Activated naive CD4-positive, alpha-beta T cell treated with anti-CD3 and anti-CD28 coated beads, Interleukin-2, amount 10 ng/mL, durations not matched to agents 7 days and 5 days (primary cell): ENCODE results near the gene KASH5.
"Not testable (repeated sequence)": the region's sequence is repeated elsewhere in the genome, so short reads cannot be mapped to it uniquely, and the experiment has no call there.

Experiments used
- CTCF ChIA-PET: fragments of 350-600 bp; sonication (Branson Sonifier 250); formaldehyde crosslinking; loops from one replicate; lab custom pipeline; 2021; ENCODE audit warnings: antibody characterized with exemption; lab: Charles Lee
- DNase-seq: peaks from one replicate; pipeline ENCODE4 v3.0.0-alpha.2; 2020
- H3K27ac Mint-ChIP-seq: one replicate; pipeline ENCODE4 v1.8.0; 2021; ENCODE audit warnings: mild to moderate bottlenecking, moderate library complexity, mixed read lengths
- H3K27me3 Mint-ChIP-seq: one replicate; pipeline ENCODE4 v1.8.0; 2021; ENCODE audit warnings: mild to moderate bottlenecking, mixed read lengths
- H3K36me3 Mint-ChIP-seq: one replicate; pipeline ENCODE4 v1.8.0; 2021; ENCODE audit warnings: mixed read lengths
- H3K4me1 Mint-ChIP-seq: one replicate; pipeline ENCODE4 v1.8.0; 2021; ENCODE audit warnings: mixed read lengths
- H3K4me3 Mint-ChIP-seq: one replicate; pipeline ENCODE4 v1.8.0; 2021; ENCODE audit warnings: mild to moderate bottlenecking, moderate library complexity, mixed read lengths
- H3K9me3 Mint-ChIP-seq: one replicate; pipeline ENCODE4 v1.8.0; 2021; ENCODE audit warnings: mixed read lengths

The KASH5 gene

GRCh38 chr19:49447485-49448431 lies 59.7 kb downstream of the KASH5 start:
- H3K9me3 Mint-ChIP-seq, result no peaks in the 10 kb centered on the region
- DNase-seq, result no peak
- H3K4me1 Mint-ChIP-seq, result peaks cover 80% of the 10 kb centered on the region
- CTCF ChIA-PET, result interaction anchor here (1.9 kb wide), 1 partner anchor 23 kb away, joined by 5 read pairs; no protein-coding TSS in a partner anchor
- no peak overlapping the region for H3K4me3 Mint-ChIP-seq
- H3K27me3 Mint-ChIP-seq, result peaks cover 13% of the 10 kb centered on the region
- H3K36me3 Mint-ChIP-seq, result peaks cover 54% of the 10 kb centered on the region
- peak overlapping the region; percentile 49 for H3K27ac Mint-ChIP-seq

- CTCF ChIA-PET, result interaction anchor here (1.9 kb wide), 1 partner anchor 22 kb away, joined by 5 read pairs; no protein-coding TSS in a partner anchor
- H3K36me3 Mint-ChIP-seq, result peaks cover 54% of the 10 kb centered on the region
- H3K27ac Mint-ChIP-seq, result peak overlapping the region; percentile 68
- H3K4me3 Mint-ChIP-seq, result peak overlapping the region; percentile 23
- peaks cover 6% of the 10 kb centered on the region for H3K27me3 Mint-ChIP-seq
- DNase-seq, result no peak
- H3K9me3 Mint-ChIP-seq, result no peaks in the 10 kb centered on the region
- peaks cover 80% of the 10 kb centered on the region for H3K4me1 Mint-ChIP-seq
Observed at GRCh38 chr19:49448432-49448786, 60.4 kb downstream of the KASH5 start.

- H3K4me1 Mint-ChIP-seq, result peaks cover 75% of the 10 kb centered on the region
- H3K36me3 Mint-ChIP-seq, result peaks cover 53% of the 10 kb centered on the region
- no peaks in the 10 kb centered on the region for H3K27me3 Mint-ChIP-seq
- DNase-seq, result no peak
- peak overlapping the region; percentile 99 for H3K27ac Mint-ChIP-seq
- H3K4me3 Mint-ChIP-seq, result peak overlapping the region; percentile 97
- CTCF ChIA-PET, result interaction anchor here (1.9 to 5.1 kb wide), 2 partner anchors 20 to 23 kb away, joined by 10 to 33 read pairs; no protein-coding TSS in a partner anchor
- H3K9me3 Mint-ChIP-seq, result no peaks in the 10 kb centered on the region
Observed at GRCh38 chr19:49450405-49450804, 62.4 kb downstream of the KASH5 start.

GRCh38 chr19:49451430-49452181 lies 63.6 kb downstream of the KASH5 start, which contains the start of gene PIH1D1:
Gene PIH1D1, minus strand, starts transcription at chr19:49451814. Its CDS starts 240 bp downstream, at chr19:49451574.
- Mint-ChIP-seq H3K4me3 (peak within 1 kb of the TSS; percentile 97), H3K36me3 (peaks cover 55% of the 10 kb centered on the region), H3K27me3 (no peaks in the 10 kb centered on the region), H3K27ac (peak within 1 kb of the TSS; percentile 99), H3K9me3 (no peaks in the 10 kb centered on the region), H3K4me1 (peaks cover 76% of the 10 kb centered on the region)
- peak; percentile 98 for DNase-seq
- CTCF ChIA-PET, result interaction anchor here (0.8 to 5.1 kb wide), 7 partner anchors 9 to 233 kb away, joined by 3 to 33 read pairs (median 4); no protein-coding TSS in a partner anchor

- peak; percentile 98 for DNase-seq
- H3K27ac Mint-ChIP-seq, result peak within 1 kb of the TSS; percentile 99
- H3K4me3 Mint-ChIP-seq, result peak within 1 kb of the TSS; percentile 97
- CTCF ChIA-PET, result interaction anchor here (1.9 to 5.1 kb wide), 3 partner anchors 17 to 23 kb away, joined by 8 to 33 read pairs (median 9); partner anchors contain the start of gene FLT3LG
- H3K4me1 Mint-ChIP-seq, result peaks cover 76% of the 10 kb centered on the region
- H3K36me3 Mint-ChIP-seq, result peaks cover 47% of the 10 kb centered on the region
- H3K27me3 Mint-ChIP-seq, result no peaks in the 10 kb centered on the region
- no peaks in the 10 kb centered on the region for H3K9me3 Mint-ChIP-seq
Observed at GRCh38 chr19:49453013-49453756, 65.1 kb downstream of the KASH5 start, which contains the start of gene ALDH16A1. Gene ALDH16A1, plus strand, starts transcription at chr19:49453225. Its CDS starts 107 bp downstream, at chr19:49453332.

- Mint-ChIP-seq H3K4me3 (peak overlapping the region; percentile 97), H3K4me1 (peaks cover 70% of the 10 kb centered on the region), H3K9me3 (no peaks in the 10 kb centered on the region), H3K36me3 (peaks cover 41% of the 10 kb centered on the region), H3K27ac (peak overlapping the region; percentile 99), H3K27me3 (no peaks in the 10 kb centered on the region)
- CTCF ChIA-PET, result interaction anchor here (1.9 to 5.1 kb wide), 3 partner anchors 16 to 22 kb away, joined by 8 to 33 read pairs (median 9); partner anchors contain the start of gene FLT3LG
- peak; percentile 50 for DNase-seq
Observed at GRCh38 chr19:49453757-49454240, 65.8 kb downstream of the KASH5 start.

GRCh38 chr19:49455773-49456172 lies 67.7 kb downstream of the KASH5 start:
- DNase-seq, result no peak
- CTCF ChIA-PET, result interaction anchor here (0.9 to 1.4 kb wide), 2 partner anchors 13 to 15 kb away, joined by 3 read pairs; no protein-coding TSS in a partner anchor
- H3K4me3 Mint-ChIP-seq, result peak overlapping the region; percentile 10
- peaks cover 36% of the 10 kb centered on the region for H3K36me3 Mint-ChIP-seq
- no peaks in the 10 kb centered on the region for H3K9me3 Mint-ChIP-seq
- H3K27ac Mint-ChIP-seq, result no peak overlapping the region
- peaks cover 52% of the 10 kb centered on the region for H3K4me1 Mint-ChIP-seq
- H3K27me3 Mint-ChIP-seq, result no peaks in the 10 kb centered on the region

- Mint-ChIP-seq H3K9me3 (no peaks in the 10 kb centered on the region), H3K27me3 (no peaks in the 10 kb centered on the region), H3K4me3 (peak overlapping the region; percentile 10), H3K36me3 (peaks cover 35% of the 10 kb centered on the region), H3K4me1 (peaks cover 48% of the 10 kb centered on the region), H3K27ac (peak overlapping the region; percentile 33)
- CTCF ChIA-PET, result interaction anchor here (0.9 to 1.4 kb wide), 2 partner anchors 13 to 14 kb away, joined by 3 read pairs; no protein-coding TSS in a partner anchor
- no peak for DNase-seq
Observed at GRCh38 chr19:49456326-49456725, 68.3 kb downstream of the KASH5 start.

GRCh38 chr19:49458567-49458903 lies 70.5 kb downstream of the KASH5 start:
- Mint-ChIP-seq H3K27ac (no peak overlapping the region), H3K9me3 (no peaks in the 10 kb centered on the region), H3K27me3 (no peaks in the 10 kb centered on the region), H3K4me1 (peaks cover 32% of the 10 kb centered on the region), H3K36me3 (peaks cover 34% of the 10 kb centered on the region), H3K4me3 (no peak overlapping the region)
- CTCF ChIA-PET, result interaction anchor here (0.9 to 2.2 kb wide), 3 partner anchors 11 to 17 kb away, joined by 4 to 9 read pairs (median 5); no protein-coding TSS in a partner anchor
- no peak for DNase-seq

GRCh38 chr19:49459388-49459787 lies 71.3 kb downstream of the KASH5 start:
- H3K4me3 Mint-ChIP-seq, result no peak overlapping the region
- CTCF ChIA-PET, result interaction anchor here (1.6 to 2.2 kb wide), 2 partner anchors 10 to 11 kb away, joined by 5 to 9 read pairs; no protein-coding TSS in a partner anchor
- H3K9me3 Mint-ChIP-seq, result no peaks in the 10 kb centered on the region
- H3K4me1 Mint-ChIP-seq, result peaks cover 23% of the 10 kb centered on the region
- H3K27me3 Mint-ChIP-seq, result no peaks in the 10 kb centered on the region
- DNase-seq, result no peak
- peaks cover 32% of the 10 kb centered on the region for H3K36me3 Mint-ChIP-seq
- no peak overlapping the region for H3K27ac Mint-ChIP-seq

GRCh38 chr19:49461130-49461529 lies 73.1 kb downstream of the KASH5 start:
- H3K9me3 Mint-ChIP-seq, H3K27ac Mint-ChIP-seq, H3K27me3 Mint-ChIP-seq, CTCF ChIA-PET, H3K4me3 Mint-ChIP-seq, DNase-seq: not testable (repeated sequence)
- H3K4me1 Mint-ChIP-seq, result peaks cover 16% of the 10 kb centered on the region
- H3K36me3 Mint-ChIP-seq, result peaks cover 36% of the 10 kb centered on the region

- Mint-ChIP-seq H3K27me3 (no peaks in the 10 kb centered on the region), H3K4me3 (no peak overlapping the region), H3K9me3 (no peaks in the 10 kb centered on the region), H3K36me3 (peaks cover 33% of the 10 kb centered on the region), H3K27ac (no peak overlapping the region), H3K4me1 (peaks cover 12% of the 10 kb centered on the region)
- CTCF ChIA-PET, result no interaction called here
- DNase-seq, result no peak
Observed at GRCh38 chr19:49461656-49462055, 73.6 kb downstream of the KASH5 start.

- H3K36me3 Mint-ChIP-seq, result peaks cover 29% of the 10 kb centered on the region
- H3K27ac Mint-ChIP-seq, result peak overlapping the region; percentile 4
- H3K27me3 Mint-ChIP-seq, result no peaks in the 10 kb centered on the region
- CTCF ChIA-PET, result no interaction called here
- no peak for DNase-seq
- no peaks in the 10 kb centered on the region for H3K9me3 Mint-ChIP-seq
- H3K4me1 Mint-ChIP-seq, result peaks cover 7% of the 10 kb centered on the region
- H3K4me3 Mint-ChIP-seq, result no peak overlapping the region
Observed at GRCh38 chr19:49462492-49462891, 74.4 kb downstream of the KASH5 start.
